GM19025 (cell line): ENCODE data around the gene KRT16.
"Not testable (repeated sequence)": the region's sequence is repeated elsewhere in the genome, so short reads cannot be mapped to it uniquely, and the experiment has no call there.

Experiments
- ATAC-seq: cut with Tn5 transposase; IDR thresholded peaks from one replicate; pipeline ENCODE4 v1.9.1; 2021; ENCODE audit warnings: mild to moderate bottlenecking, low read depth, moderate library complexity; ENCODE audit not compliant: unreplicated experiment

The KRT16 gene

DNA sequence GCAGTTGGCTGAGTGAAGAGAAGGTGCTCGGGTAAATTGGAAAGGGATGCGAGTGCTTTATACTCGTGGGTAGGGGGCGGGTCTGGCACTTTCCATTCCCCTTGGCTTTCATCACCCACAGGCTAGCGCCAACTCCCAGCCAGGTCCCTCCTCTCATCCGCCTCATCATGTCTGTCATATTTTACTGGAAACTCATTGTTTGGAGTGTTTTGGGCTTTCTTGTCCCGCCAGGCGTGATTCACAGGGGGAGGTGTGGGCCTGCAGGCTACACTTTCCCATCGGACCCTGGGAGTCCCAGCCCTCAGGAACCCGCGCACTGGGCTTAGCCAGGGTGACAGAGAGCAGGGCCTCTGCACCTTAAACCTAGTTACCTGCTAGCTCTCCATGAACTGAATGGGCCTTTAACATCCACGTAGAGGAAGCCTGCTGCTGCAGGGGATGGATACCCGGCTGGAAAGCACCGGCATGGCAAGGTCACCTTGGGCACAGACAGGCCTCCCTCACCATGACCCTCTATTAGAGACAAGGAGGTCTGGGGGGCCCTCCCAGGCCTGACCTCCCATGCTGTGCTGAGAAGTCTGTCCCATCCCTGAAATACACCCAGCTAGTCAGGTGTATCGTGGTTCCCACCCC lies 25.6 kb downstream of the KRT16 start, which contains the start of gene KRT14:
Gene KRT14 (minus strand): TSS at position 33 of the 633 bp plus-strand sequence. CDS start 61 bp downstream, outside the sequence.
- ATAC-seq, result no peak

DNA sequence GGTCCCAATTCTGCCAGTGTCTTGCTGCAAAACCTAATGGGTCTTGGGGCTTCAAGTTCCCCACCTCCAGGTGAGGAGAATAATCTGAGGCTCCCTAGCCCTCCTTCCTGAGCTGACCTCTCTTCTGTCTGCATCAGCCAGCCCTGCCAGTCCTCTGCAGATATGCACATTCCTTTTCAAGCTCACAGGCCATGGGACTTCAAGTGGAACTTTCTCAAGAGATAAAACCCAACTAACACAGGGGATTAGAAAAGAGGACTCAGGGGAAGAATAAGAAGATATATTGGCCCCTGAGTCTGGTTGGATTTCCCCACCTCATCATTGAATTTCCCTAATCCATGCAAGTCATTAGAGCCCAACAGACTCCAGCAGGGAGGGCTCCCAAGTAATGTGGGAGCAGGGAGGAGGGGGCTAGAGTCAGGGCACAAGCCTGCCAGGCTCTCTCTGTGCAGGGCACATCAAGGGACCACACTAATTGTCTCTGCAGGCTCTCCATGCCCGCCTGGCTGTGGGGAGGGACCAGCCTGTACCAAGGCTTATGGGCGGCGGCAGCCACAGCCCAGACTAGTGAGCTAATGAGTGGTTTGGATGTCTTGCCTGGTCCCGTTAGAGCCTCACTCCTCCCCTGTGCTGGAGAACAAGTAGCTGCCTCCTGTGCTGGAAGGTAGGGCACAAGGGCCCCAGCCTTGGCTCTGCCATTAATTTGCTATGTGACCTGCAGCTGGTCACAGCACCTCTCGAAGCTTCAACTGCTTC lies 27.1 kb downstream of the KRT16 start:
- no peak for ATAC-seq

GRCh38 chr17:41584331-41584927 lies 28.1 kb downstream of the KRT16 start:
- ATAC-seq, result not testable (repeated sequence)

DNA sequence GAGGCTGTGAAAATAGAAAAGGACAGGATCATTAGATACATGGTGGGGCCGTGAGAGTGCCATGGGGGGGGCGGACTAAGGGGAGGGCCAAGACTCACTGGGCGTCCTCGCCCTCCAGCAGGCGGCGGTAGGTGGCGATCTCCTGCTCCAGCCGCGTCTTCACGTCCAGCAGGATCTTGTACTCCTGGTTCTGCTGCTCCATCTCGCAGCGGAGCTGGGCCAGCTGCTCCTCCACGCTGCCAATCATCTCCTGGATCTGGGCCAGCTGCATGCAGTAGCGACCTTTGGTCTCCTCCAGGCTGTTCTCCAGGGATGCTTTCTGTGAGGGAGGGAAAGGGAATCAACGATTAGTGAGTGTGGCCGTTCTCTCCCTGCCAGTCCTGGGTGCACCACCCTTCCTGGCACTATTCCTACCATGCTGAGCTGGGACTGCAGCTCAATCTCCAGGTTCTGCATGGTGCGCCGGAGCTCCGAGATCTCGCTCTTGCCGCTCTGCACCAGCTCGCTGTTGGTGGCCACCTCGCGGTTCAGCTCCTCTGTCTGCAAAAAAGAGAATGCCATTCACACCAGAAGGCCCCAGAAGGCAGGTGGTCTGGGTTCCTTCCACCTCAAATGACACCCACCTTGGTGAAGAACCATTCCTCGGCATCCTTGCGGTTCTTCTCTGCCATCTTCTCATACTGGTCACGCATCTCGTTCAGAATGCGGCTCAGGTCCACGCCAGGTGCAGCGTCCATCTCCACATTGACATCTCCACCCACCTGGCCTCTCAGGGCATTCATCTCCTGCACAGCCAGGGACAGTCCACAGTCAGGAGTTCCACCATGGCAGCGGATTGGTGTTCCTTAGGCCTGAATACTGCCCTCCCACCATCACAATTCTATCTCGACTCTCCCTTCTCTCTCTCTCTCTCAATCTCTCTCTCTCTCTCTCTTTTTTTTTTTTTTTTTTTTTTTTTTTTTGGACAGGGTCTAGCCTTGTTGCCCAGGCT lies 29.1 kb downstream of the KRT16 start:
- ATAC-seq, result no peak

DNA sequence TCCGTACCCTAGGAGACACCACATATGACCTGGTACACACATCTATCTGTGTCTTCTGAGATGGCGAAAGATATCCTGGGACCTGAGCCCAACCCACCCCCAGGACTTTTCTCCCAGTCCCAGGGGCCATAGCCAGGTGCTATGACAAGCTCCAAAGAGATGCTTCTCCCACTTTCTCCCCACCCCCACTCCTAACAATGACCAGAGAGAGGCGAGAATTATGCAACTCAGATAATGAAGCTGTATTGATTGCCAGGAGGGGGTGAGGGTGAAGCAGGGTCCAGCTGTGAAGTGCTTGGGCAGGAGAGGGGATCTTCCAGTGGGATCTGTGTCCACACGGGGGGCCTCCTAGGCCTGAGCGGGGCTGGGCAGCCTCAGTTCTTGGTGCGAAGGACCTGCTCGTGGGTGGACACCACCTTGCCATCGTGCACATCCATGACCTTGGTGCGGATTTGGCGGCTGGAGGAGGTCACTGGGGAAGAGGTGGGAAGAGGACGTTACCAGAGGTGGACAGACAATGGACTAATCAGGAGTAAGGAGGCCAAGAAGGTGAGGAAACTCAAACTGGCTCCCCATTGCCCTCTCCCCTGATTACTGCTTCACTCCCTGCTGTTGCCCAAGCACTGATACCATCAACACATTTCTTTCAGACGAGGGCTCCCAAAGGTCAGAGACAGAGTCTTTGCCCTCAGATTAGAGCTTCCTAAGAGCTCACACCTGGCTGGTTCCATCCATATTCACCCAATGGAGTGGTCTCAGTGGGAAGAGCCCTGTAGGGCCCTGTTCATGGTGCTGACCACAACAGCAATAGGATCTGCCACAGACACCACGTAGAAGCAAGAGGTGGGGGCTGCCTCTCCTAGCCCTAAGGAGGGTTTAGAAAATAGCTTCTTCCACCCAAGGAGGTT lies 30.3 kb downstream of the KRT16 start:
- ATAC-seq, result not testable (repeated sequence)

- no peak for ATAC-seq
Measured at GRCh38 chr17:41581366-41582060, 31.1 kb downstream of the KRT16 start.

GRCh38 chr17:41580687-41581365 lies 31.7 kb downstream of the KRT16 start:
- no peak for ATAC-seq

DNA sequence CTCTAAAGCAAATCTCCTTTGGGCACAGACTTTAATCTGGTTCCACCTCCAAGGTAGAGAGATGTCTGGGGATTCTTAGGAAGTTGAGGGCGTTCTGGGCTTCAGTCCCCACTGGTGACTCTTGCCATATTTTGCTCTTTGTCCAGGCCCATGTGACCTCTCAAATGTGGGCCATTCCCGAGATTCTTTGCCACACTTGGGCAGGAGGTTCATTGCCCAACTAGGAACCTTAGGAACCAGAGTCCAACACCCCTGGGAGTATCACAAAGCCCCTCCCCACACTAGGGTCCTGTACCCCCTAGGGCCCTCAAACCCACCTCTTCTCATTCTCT lies 32.4 kb downstream of the KRT16 start:
- ATAC-seq, result no peak

DNA sequence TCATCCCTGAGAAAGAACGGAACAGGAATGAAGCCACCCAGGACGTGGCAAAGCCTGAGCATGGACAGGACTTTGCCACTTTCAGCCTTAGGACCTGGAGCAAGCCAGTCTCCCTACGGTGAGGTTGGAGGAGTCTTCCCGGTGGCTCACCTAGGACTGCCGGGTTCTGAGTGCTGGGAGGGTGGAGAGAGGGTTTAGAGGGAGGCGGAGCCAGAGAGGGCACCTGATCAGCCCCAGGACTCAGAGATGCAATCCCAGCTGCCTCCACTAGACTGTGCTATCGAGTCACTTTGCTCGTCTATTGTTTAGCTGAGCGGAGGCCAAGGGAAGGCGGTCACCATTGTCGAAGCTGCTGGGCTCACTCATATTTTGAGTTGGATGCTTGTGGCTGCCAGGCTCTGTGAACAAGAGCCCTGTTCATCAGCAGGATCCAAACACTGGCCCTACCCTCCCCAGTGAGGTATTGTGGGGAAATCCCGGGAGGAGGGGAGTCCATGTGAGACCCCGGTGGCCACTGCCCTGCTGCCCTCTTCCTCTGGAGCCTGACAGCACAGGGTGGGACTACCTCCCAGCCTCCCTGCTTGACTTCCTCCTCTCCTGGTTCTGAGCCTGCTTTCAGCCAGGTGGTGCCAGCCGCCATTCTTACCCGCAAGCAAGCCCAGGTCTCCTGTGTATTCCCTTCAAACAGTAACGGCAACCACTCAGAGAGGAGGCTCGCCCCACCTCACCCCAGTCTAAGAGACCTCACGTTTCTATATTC lies 32.9 kb downstream of the KRT16 start:
- ATAC-seq, result no peak

DNA sequence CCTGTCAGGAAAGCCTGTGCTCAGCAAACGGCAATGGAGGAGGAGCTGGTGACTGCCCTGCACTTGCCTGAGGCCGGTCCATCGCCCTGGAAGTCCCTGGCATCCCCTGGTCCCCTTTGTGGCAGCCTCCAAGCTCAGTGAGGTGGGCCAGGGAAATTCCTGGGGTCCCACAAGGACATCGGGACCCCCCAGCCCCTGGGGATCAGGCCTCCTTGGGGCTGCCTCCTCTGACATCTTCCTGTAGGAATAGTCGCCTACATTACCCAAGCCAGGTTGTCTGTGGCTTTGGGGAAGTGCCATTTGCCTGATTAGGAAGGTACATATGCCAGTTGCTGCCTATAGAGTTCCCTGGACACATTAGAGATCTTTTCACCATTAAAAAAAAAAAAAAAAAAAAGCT lies 33.6 kb downstream of the KRT16 start:
- no peak for ATAC-seq

- ATAC-seq, result no peak
Measured at GRCh38 chr17:41578538-41578937, 34.0 kb downstream of the KRT16 start.

GRCh38 chr17:41576740-41577139 lies 35.8 kb downstream of the KRT16 start:
- not testable (repeated sequence) for ATAC-seq

GRCh38 chr17:41575336-41575735 lies 37.2 kb downstream of the KRT16 start:
- no peak for ATAC-seq

- ATAC-seq, result no peak
Measured at GRCh38 chr17:41571561-41572434, 40.8 kb downstream of the KRT16 start, which contains the start of gene KRT9. Gene KRT9, minus strand, starts transcription at chr17:41572059. Its CDS starts 67 bp downstream, at chr17:41571992.

- no peak for ATAC-seq
Measured at GRCh38 chr17:41567317-41567716, 45.2 kb downstream of the KRT16 start.

GRCh38 chr17:41565338-41565737 lies 47.2 kb downstream of the KRT16 start:
- ATAC-seq, result no peak
